ENCODE data around the gene FHL2. TPM values are rescaled to one million over a fixed set of nuclear protein-coding genes. Genes with fewer than 3 reads are reported as not detected.

Gene FHL2
- total and polyA plus RNA-seq, 9 of the 15 experiments (the other 6 are each of a cell fraction or from before 2014, with no cell fraction given), result 7.5 to 33.1 (median 23.9) TPM

- TF ChIP-seq ADNP (tag; IDR thresholded peaks at IDR 0.05), result no peak
- TF ChIP-seq STAT5A (IDR thresholded peaks at IDR 0.05; ENCODE audit: borderline replicate concordance, low read length), result no peak
- TF ChIP-seq POLR3A (IDR thresholded peaks at IDR 0.05; ENCODE audit: borderline replicate concordance, extremely low read depth, insufficient read depth, insufficient read length), result no peak
- TF ChIP-seq, protein P1, sequence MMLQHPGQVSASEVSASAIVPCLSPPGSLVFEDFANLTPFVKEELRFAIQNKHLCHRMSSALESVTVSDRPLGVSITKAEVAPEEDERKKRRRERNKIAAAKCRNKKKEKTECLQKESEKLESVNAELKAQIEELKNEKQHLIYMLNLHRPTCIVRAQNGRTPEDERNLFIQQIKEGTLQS (IDR thresholded peaks at IDR 0.05), result no peak
- TF ChIP-seq, protein P1 (CRISPR knock-in tag; conservative IDR thresholded peaks at IDR 0.05), result no peak
- TF ChIP-seq ZFP1 (CRISPR knock-in tag; IDR thresholded peaks at IDR 0.05), result no peak
- no peak for TF ChIP-seq CHD1 (IDR thresholded peaks at IDR 0.05; ENCODE audit: low read length)
- TF ChIP-seq SMAD3 (CRISPR knock-in tag; conservative IDR thresholded peaks at IDR 0.05), result no peak
- TF ChIP-seq ESRRB (CRISPR knock-in tag; IDR thresholded peaks at IDR 0.05; ENCODE audit: borderline replicate concordance), result no peak
- no peak for TF ChIP-seq FOXA3 (CRISPR knock-in tag; conservative IDR thresholded peaks at IDR 0.05 in 1 of 2, IDR thresholded peaks at IDR 0.05 in 1 of 2)
- TF ChIP-seq HNRNPH1 (optimal IDR thresholded peaks at IDR 0.05; ENCODE audit: low read depth, low read length), result no peak
- TF ChIP-seq NRF1 (conservative IDR thresholded peaks at IDR 0.05 in 1 of 2, IDR thresholded peaks at IDR 0.05 in 1 of 2), result no peak
- no peak for TF ChIP-seq ZNF75A (CRISPR knock-in tag; IDR thresholded peaks at IDR 0.05)
- no peak for TF ChIP-seq SMAD1 (IDR thresholded peaks at IDR 0.05; ENCODE audit: low read depth, low read length, partially characterized antibody)
- Histone ChIP-seq H3K9ac (ENCODE audit: insufficient read depth in 1 of 2, low read depth in 2 of 2, low read length in 2 of 2) (no peak overlapping the region), H2AFZ (ENCODE audit: low read depth, low read length) (no peak overlapping the region), H3K27me3 (ENCODE audit: control insufficient read depth in 2 of 2, insufficient read depth in 2 of 2, low read length in 2 of 2) (no peaks in the 10 kb centered on the region; a peak in 1 of 5 replicates), H3K36me3 (ENCODE audit: control insufficient read depth, insufficient read depth, low read length) (no peaks in the 10 kb centered on the region), H3K4me1 (replicated peaks in 1 of 2; ENCODE audit: control insufficient read depth in 2 of 2, insufficient read depth in 2 of 2, low read length in 2 of 2) (peaks cover 0 to 3% of the 10 kb centered on the region in 2 experiments; a peak in 2 of 5 replicates), H3K27ac (ENCODE audit: extremely low read depth, low read depth, low read length) (no peak overlapping the region), H4K20me1 (replicated peaks; ENCODE audit: control insufficient read depth, insufficient read depth, low read length) (no peaks in the 10 kb centered on the region), H3K9me1 (ENCODE audit: control insufficient read depth, insufficient read depth, low read length) (no peaks in the 10 kb centered on the region), H3K4me3 (no peak overlapping the region), H3K79me2 (ENCODE audit: control insufficient read depth, insufficient read depth, low read length) (no peaks in the 10 kb centered on the region), H3K9me3 (replicated peaks; ENCODE audit: control insufficient read depth, insufficient read depth, low read depth, low read length) (no peaks in the 10 kb centered on the region), H3K4me2 (ENCODE audit: insufficient read depth, low read length) (no peak overlapping the region)
- POLR2A ChIA-PET, result interaction anchor here (1.1 kb wide), 1 partner anchor 9 kb away, joined by 4 read pairs; no protein-coding TSS in a partner anchor
- DNase-seq (ENCODE audit: extremely low read depth in 1 of 4, low spot score in 3 of 4), result no peak
- no peak for ATAC-seq
- intact Hi-C loops (cut with micrococcal nuclease) (no loop called here), in situ Hi-C loops (cut with MboI) (no loop called here)
- 32% methylated on average over 4 of the region's 4 CpGs for WGBS (ENCODE audit: insufficient coverage, low coverage, missing lambda C conversion rate)
- FAIRE-seq, result no peak
- BruUV-seq (replicated peaks), result no TSS peak
- CTCF ChIA-PET (ENCODE audit: low intra/inter-chr PET ratio), result no interaction called here
Measured at GRCh38 chr2:105432749-105433148, 33.9 kb upstream of the FHL2 start.
